ENCODE results near the gene TNRC6B. TPM values are rescaled to one million over a fixed set of nuclear protein-coding genes. Genes with fewer than 3 reads are reported as not detected.

Gene TNRC6B
- polyA plus RNA-seq, 3 donors, result 7.2 to 16.5 (median 11.8) TPM

DNA sequence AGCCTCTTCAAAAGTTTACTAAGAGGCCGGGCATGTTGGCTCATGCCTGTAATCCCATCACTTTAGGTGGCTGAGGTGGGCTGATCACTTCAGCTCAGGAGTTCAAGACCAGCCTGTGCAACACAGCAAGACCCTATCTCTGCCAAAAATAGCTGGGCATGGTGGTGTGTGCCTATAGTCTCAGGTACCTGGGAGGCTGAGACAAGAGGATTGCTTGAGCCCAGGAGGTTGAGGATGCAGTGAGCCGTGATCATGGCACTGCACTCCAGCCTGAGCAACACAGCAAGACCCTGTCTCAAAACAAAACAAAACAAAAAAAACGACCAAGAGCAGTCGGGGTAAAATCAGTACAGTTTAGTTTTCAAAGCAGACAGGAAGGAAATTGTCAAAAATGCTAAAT lies 163.9 kb downstream of the TNRC6B start:
- no peaks in the 10 kb centered on the region for H3K27me3 ChIP-seq (ENCODE audit: control insufficient read depth in 2 of 2, insufficient read depth in 2 of 2, low read length in 2 of 2)
- Mint-ChIP-seq H3K27me3 (ENCODE audit: low read depth in 3 of 3) (peaks cover 0 to 11% (median 9%) of the 10 kb centered on the region in 3 donors), H3K9me3 (no peaks in the 10 kb centered on the region), H3K4me1 (peaks cover 30% of the 10 kb centered on the region), H3K36me3 (peaks cover 9 to 11% of the 10 kb centered on the region in 2 donors), H3K4me3 (no peak overlapping the region), H3K27ac (peak overlapping the region in 1 of 7 donors; percentile 31)
- no peaks in the 10 kb centered on the region for H3K36me3 ChIP-seq (replicated peaks in 1 of 2; ENCODE audit: control insufficient read depth in 1 of 2, insufficient read depth in 2 of 2, low read length in 2 of 2)
- intact Hi-C loops (cut with micrococcal nuclease), result loop anchor here (10.0 kb wide), 1 partner anchor 297 kb away; no protein-coding TSS in a partner anchor
- H2AFZ ChIP-seq (ENCODE audit: insufficient read depth, low read depth, low read length, poor library complexity, severe bottlenecking), result no peak overlapping the region
- 90% methylated on average over 2 of the region's 4 CpGs for WGBS (ENCODE audit: insufficient coverage)
- TF ChIP-seq CTCF (IDR thresholded peaks at IDR 0.05), result no peak
- peaks cover 16 to 29% of the 10 kb centered on the region in 2 donors for H3K4me1 ChIP-seq (ENCODE audit: control insufficient read depth in 1 of 2, insufficient read depth in 2 of 2, low read length in 2 of 2)
- no peak overlapping the region for H3K27ac ChIP-seq (ENCODE audit: low read depth in 1 of 2, low read length in 2 of 2)
- H3K9me3 ChIP-seq (replicated peaks in 1 of 2; ENCODE audit: control insufficient read depth in 1 of 2, insufficient read depth in 1 of 2, low read length in 2 of 2), result no peaks in the 10 kb centered on the region
- no peak overlapping the region for H3K4me2 ChIP-seq (replicated peaks; ENCODE audit: extremely low read depth, low read length, poor library complexity, severe bottlenecking)
- no peak overlapping the region for H3K4me3 ChIP-seq (replicated peaks in 1 of 3; ENCODE audit: low read depth in 2 of 3, low read length in 3 of 3)
- H4K20me1 ChIP-seq (ENCODE audit: insufficient read depth, low read length), result no peaks in the 10 kb centered on the region
- no peak overlapping the region for H3K9ac ChIP-seq (ENCODE audit: insufficient read depth, low read length, poor library complexity, severe bottlenecking)
- DNase-seq, result no peak
- peaks cover 3% of the 10 kb centered on the region for H3K79me2 ChIP-seq (ENCODE audit: insufficient read depth, low read length)

DNA sequence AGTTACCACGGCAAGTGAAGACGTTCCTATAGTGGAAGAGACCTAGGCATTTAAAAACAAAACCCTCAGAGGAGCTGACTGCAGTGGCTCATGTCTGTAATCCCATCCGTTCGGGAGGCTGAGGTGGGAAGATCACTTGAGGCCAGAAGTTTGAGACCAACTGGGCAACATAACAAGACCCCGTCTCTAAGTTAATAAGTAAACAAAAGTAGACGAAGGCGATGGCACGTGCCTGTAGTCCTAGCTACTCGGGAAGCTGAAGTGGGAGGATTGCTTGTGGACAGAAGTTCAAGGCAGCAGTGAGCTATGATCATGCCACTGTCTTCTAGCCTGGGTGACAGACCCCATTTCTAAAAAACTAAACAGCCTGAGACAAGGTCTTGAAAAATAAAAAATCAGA lies 164.8 kb downstream of the TNRC6B start:
- no peak overlapping the region for H3K9ac ChIP-seq (ENCODE audit: insufficient read depth, low read length, poor library complexity, severe bottlenecking)
- Mint-ChIP-seq H3K9me3 (no peaks in the 10 kb centered on the region), H3K4me3 (no peak overlapping the region), H3K36me3 (peaks cover 6% of the 10 kb centered on the region in 2 donors), H3K27me3 (ENCODE audit: low read depth in 3 of 3) (peaks cover 0 to 11% (median 9%) of the 10 kb centered on the region in 3 donors), H3K4me1 (peaks cover 34% of the 10 kb centered on the region), H3K27ac (no peak overlapping the region)
- H3K27ac ChIP-seq (ENCODE audit: low read depth in 1 of 2, low read length in 2 of 2), result no peak overlapping the region
- peaks cover 12% of the 10 kb centered on the region for H3K79me2 ChIP-seq (ENCODE audit: insufficient read depth, low read length)
- H3K36me3 ChIP-seq (replicated peaks in 1 of 2; ENCODE audit: control insufficient read depth in 1 of 2, insufficient read depth in 2 of 2, low read length in 2 of 2), result no peaks in the 10 kb centered on the region
- peaks cover 19 to 32% of the 10 kb centered on the region in 2 donors for H3K4me1 ChIP-seq (ENCODE audit: control insufficient read depth in 1 of 2, insufficient read depth in 2 of 2, low read length in 2 of 2)
- no peak for TF ChIP-seq CTCF (IDR thresholded peaks at IDR 0.05)
- no peak overlapping the region for H3K4me3 ChIP-seq (replicated peaks in 1 of 3; ENCODE audit: low read depth in 2 of 3, low read length in 3 of 3)
- intact Hi-C loops (cut with micrococcal nuclease), result loop anchor here (10.0 kb wide), 1 partner anchor 298 kb away; no protein-coding TSS in a partner anchor
- H3K27me3 ChIP-seq (ENCODE audit: control insufficient read depth in 2 of 2, insufficient read depth in 2 of 2, low read length in 2 of 2), result no peaks in the 10 kb centered on the region
- no peak overlapping the region for H3K4me2 ChIP-seq (replicated peaks; ENCODE audit: extremely low read depth, low read length, poor library complexity, severe bottlenecking)
- H2AFZ ChIP-seq (ENCODE audit: insufficient read depth, low read depth, low read length, poor library complexity, severe bottlenecking), result no peak overlapping the region
- WGBS (ENCODE audit: insufficient coverage), result 82% methylated on average over 7 of the region's 9 CpGs
- no peak for DNase-seq
- no peaks in the 10 kb centered on the region for H3K9me3 ChIP-seq (replicated peaks in 1 of 2; ENCODE audit: control insufficient read depth in 1 of 2, insufficient read depth in 1 of 2, low read length in 2 of 2)
- peaks cover 3% of the 10 kb centered on the region for H4K20me1 ChIP-seq (ENCODE audit: insufficient read depth, low read length)
